Measurements from ENCODE around the gene CCDC137. TPM values are rescaled to one million over a fixed set of nuclear protein-coding genes. Genes with fewer than 3 reads are reported as not detected.

CCDC137 gene
- total and polyA plus RNA-seq, 2 donors, result 4.3 to 15.9 TPM

DNA sequence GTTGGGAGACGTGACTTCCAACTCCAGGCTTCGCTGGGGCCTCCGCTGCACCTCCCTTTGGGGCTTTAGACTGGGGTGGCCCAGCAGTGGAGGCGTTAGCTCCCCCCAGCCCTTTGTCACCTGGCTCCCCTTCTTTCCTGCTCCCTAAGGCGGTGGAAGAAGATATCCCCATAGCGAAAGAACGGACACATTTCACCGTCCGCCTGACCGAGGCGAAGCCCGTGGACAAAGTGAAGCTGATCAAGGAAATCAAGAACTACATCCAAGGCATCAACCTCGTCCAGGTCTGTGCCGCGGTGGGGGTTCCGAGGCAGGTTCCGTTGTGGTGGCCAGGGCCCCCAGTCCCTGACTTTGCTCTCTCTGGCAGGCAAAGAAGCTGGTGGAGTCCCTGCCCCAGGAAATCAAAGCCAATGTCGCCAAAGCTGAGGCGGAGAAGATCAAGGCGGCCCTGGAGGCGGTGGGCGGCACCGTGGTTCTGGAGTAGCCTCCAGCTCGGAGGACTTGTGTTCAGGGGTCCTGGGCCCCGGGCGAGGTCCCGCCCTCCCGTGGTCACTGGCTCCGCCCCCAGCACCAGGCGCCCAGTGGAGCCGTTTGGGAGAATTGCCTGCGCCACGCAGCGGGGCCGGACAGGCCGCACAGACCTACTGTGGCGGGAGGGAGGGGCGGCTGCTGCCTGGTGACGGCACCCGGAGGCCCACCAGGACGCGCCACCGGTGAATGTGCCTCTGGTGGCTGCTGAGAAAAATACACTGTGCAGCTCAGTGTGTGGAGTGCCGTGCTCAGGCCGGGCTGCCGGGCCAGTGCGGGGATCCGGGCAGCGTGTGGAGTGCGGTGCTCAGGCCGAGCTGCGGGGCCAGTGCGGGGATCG is 40.5 kb downstream of the CCDC137 start:
- H3K4me3 ChIP-seq (ENCODE audit: low read depth, low read length), result no peak overlapping the region
- H3K36me3 ChIP-seq (ENCODE audit: insufficient read depth), result peaks cover 2% of the 10 kb centered on the region
- no peak for DNase-seq (ENCODE audit: extremely low spot score)
- WGBS, result 93% methylated on average over 54 of the region's 54 CpGs
- peaks cover 2% of the 10 kb centered on the region for H3K4me1 ChIP-seq (ENCODE audit: insufficient read depth)
- H3K27ac ChIP-seq (ENCODE audit: low read depth), result no peak overlapping the region

- DNase-seq (ENCODE audit: extremely low spot score), result no peak
- Histone ChIP-seq H3K36me3 (ENCODE audit: insufficient read depth) (peaks cover 2% of the 10 kb centered on the region), H3K4me3 (ENCODE audit: low read depth, low read length) (no peak overlapping the region), H3K27ac (ENCODE audit: low read depth) (no peak overlapping the region), H3K4me1 (ENCODE audit: insufficient read depth) (no peaks in the 10 kb centered on the region)
- 83% methylated on average over 25 of the region's 25 CpGs for WGBS
Measured at GRCh38 chr17:81707725-81708646, 41.4 kb downstream of the CCDC137 start.

- Histone ChIP-seq H3K36me3 (ENCODE audit: insufficient read depth) (peaks cover 2% of the 10 kb centered on the region), H3K27ac (ENCODE audit: low read depth) (no peak overlapping the region), H3K4me1 (ENCODE audit: insufficient read depth) (no peaks in the 10 kb centered on the region), H3K4me3 (ENCODE audit: low read depth, low read length) (no peak overlapping the region)
- 85% methylated on average over 17 of the region's 17 CpGs for WGBS
- DNase-seq (ENCODE audit: extremely low spot score), result no peak
Measured at GRCh38 chr17:81708739-81709185, 42.2 kb downstream of the CCDC137 start.

- no peak overlapping the region for H3K4me3 ChIP-seq (ENCODE audit: low read depth, low read length)
- no peak overlapping the region for H3K27ac ChIP-seq (ENCODE audit: low read depth)
- no peak for DNase-seq (ENCODE audit: extremely low spot score)
- no peaks in the 10 kb centered on the region for H3K4me1 ChIP-seq (ENCODE audit: insufficient read depth)
- 6% methylated on average over 29 of the region's 29 CpGs for WGBS
- peaks cover 2% of the 10 kb centered on the region for H3K36me3 ChIP-seq (ENCODE audit: insufficient read depth)
Measured at GRCh38 chr17:81710514-81711308, 44.2 kb downstream of the CCDC137 start.

DNA sequence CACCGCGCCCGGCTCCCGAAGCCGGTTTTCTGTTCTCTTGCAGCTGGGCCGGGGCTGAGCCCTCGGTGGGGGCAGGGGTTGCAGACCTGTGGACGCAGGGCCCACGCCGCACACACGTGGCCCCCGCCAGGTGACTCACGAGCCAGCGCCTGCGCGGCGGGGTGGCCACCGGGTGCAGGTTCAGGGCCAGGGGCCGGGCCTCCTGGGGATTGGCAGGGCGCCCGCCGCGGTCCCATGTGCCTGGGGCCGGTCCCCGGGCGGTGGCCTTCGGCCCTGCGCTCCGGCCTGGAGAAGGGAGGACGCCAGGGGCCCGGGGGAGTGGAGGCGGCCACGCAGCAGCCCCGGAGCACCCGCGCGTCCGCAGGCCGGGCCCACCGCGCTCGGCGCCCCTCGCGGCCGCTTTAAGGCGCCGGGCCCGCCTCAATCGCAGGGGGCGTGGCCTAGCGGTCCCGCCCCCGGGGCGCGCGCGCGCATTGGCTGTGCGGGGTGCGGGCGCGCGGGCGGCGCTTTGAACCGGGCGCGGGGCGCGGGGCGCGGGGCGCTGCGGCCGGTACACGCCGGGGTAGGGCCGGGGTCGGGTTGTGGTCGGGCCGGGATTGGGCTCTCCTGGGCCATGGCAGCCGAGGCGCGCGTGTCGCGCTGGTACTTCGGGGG is 45.4 kb downstream of the CCDC137 start, which contains the start of gene SLC25A10:
SLC25A10 (plus strand) TSS at position 471 of the 654 bp plus-strand sequence; CDS start at position 614, 143 bp downstream.
- WGBS, result under 1% methylated on average over 89 of the region's 89 CpGs
- Histone ChIP-seq H3K36me3 (ENCODE audit: insufficient read depth) (peaks cover 2% of the 10 kb centered on the region), H3K4me3 (ENCODE audit: low read depth, low read length) (peak within 1 kb of the TSS; percentile 80), H3K27ac (ENCODE audit: low read depth) (no peak within 1 kb of the TSS), H3K4me1 (ENCODE audit: insufficient read depth) (no peaks in the 10 kb centered on the region)
- no peak for DNase-seq (ENCODE audit: extremely low spot score)

DNA sequence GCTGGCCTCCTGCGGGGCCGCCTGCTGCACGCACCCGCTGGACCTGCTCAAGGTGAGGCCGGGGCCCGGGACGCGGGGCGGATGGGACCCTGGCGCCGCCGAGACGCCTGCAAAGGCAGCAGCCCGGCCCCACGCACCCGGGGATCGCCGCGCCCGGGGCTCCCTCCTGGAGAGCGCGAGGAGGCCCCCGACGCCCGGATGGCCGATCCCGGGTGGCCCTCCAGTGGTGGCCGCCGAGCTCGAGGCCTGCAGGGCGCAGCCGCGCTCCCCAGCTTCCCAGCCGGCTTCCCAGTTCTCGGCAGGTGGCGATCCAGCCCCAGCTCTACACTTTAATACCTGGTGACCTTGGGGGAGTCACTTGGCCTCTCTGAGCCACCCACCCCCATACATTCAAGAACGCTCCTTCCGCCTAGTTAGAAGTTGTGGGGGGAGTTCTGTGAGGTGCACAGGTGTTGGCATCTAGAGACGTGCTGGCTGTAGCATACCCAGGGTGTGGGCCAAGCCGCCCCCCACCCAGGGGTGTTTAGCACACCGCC is 46.0 kb downstream of the CCDC137 start:
- H3K4me3 ChIP-seq (ENCODE audit: low read depth, low read length), result peak overlapping the region; percentile 80
- WGBS, result 2% methylated on average over 41 of the region's 41 CpGs
- no peaks in the 10 kb centered on the region for H3K36me3 ChIP-seq (ENCODE audit: insufficient read depth)
- no peaks in the 10 kb centered on the region for H3K4me1 ChIP-seq (ENCODE audit: insufficient read depth)
- no peak overlapping the region for H3K27ac ChIP-seq (ENCODE audit: low read depth)
- DNase-seq (ENCODE audit: extremely low spot score), result no peak

- WGBS, result 33% methylated on average over 18 of the region's 18 CpGs
- DNase-seq (ENCODE audit: extremely low spot score), result no peak
- no peaks in the 10 kb centered on the region for H3K4me1 ChIP-seq (ENCODE audit: insufficient read depth)
- no peak overlapping the region for H3K27ac ChIP-seq (ENCODE audit: low read depth)
- peak overlapping the region; percentile 80 for H3K4me3 ChIP-seq (ENCODE audit: low read depth, low read length)
- H3K36me3 ChIP-seq (ENCODE audit: insufficient read depth), result no peaks in the 10 kb centered on the region
Measured at GRCh38 chr17:81713004-81713555, 46.5 kb downstream of the CCDC137 start.

- DNase-seq (ENCODE audit: extremely low spot score), result no peak
- Histone ChIP-seq H3K4me1 (ENCODE audit: insufficient read depth) (no peaks in the 10 kb centered on the region), H3K4me3 (ENCODE audit: low read depth, low read length) (no peak overlapping the region), H3K27ac (ENCODE audit: low read depth) (no peak overlapping the region), H3K36me3 (ENCODE audit: insufficient read depth) (no peaks in the 10 kb centered on the region)
- 68% methylated on average over 36 of the region's 36 CpGs for WGBS
Measured at GRCh38 chr17:81713556-81714411, 47.2 kb downstream of the CCDC137 start.

- Histone ChIP-seq H3K36me3 (ENCODE audit: insufficient read depth) (no peaks in the 10 kb centered on the region), H3K4me3 (ENCODE audit: low read depth, low read length) (no peak overlapping the region), H3K4me1 (ENCODE audit: insufficient read depth) (no peaks in the 10 kb centered on the region), H3K27ac (ENCODE audit: low read depth) (no peak overlapping the region)
- WGBS, result 94% methylated on average over 39 of the region's 39 CpGs
- no peak for DNase-seq (ENCODE audit: extremely low spot score)
Measured at GRCh38 chr17:81714412-81715106, 48.0 kb downstream of the CCDC137 start.

DNA sequence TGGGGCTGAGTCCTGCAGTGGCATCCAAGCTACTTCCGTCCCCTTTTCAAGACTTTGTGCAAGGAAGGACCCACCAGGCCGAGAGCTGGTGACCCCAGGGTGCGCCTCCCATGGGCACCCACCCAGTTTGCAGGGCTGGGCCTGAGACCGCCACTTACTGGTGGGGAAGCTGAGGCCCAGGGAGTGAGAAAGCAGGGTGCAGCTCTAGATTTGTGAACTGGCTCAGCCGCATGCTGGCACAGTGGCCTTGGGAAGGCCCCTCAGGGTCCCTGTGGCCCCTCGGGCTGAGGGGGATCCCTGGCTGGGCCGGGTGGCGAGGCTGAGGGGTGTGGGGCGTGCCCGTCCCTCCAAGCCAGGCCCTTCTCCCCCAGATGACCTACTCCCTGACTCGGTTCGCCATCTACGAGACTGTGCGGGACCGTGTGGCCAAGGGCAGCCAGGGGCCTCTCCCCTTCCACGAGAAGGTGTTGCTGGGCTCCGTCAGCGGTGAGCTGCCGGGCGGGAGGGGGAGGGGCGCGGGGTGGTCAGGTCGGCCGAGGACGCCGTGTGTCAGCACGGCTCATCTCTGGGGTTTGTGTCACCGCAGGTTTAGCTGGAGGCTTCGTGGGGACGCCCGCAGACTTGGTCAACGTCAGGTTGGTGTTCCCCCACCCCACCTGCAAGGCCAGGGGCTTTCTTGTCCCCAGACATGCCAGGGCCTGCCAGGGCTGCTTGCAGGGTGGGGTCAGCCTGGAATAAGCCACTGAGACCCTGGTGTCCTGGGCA is 48.8 kb downstream of the CCDC137 start:
- WGBS, result 87% methylated on average over 32 of the region's 32 CpGs
- Histone ChIP-seq H3K27ac (ENCODE audit: low read depth) (no peak overlapping the region), H3K4me1 (ENCODE audit: insufficient read depth) (no peaks in the 10 kb centered on the region), H3K4me3 (ENCODE audit: low read depth, low read length) (no peak overlapping the region), H3K36me3 (ENCODE audit: insufficient read depth) (no peaks in the 10 kb centered on the region)
- DNase-seq (ENCODE audit: extremely low spot score), result no peak

Data from urinary bladder (tissue), 4 donors.